Tibial artery (tissue), 4 donors: ENCODE measurements around the gene KCNG1.
A peak's percentile ranks its signal among the peaks of the same experiment; 100 is the strongest.

Experiments
- DNase-seq, 2 donors: peaks; one replicate each; pipeline ENCODE4 v3.0.0-alpha.2; 2019
- H3K27ac ChIP-seq, 2 donors: fragments of 200-600 bp; sonication (generic) in 1 of 2; 1 replicate in 1 of 2; 2 replicates in 1 of 2; pipeline ENCODE4 v1.5.1; 2018 to 2019; ENCODE audit warnings: mild to moderate bottlenecking in 1 of 2
- H3K27me3 ChIP-seq, 2 donors: fragments of 200-600 bp; sonication (generic) in 1 of 2; one replicate each; pipeline versions ENCODE4 v1.5.1 to v1.6.0; 2016 to 2019
- H3K36me3 ChIP-seq, 3 donors: fragments of 200-600 bp; sonication (generic) in 2 of 3; one replicate each; pipeline ENCODE4 v1.5.1; 2016 to 2019; ENCODE audit warnings: mild to moderate bottlenecking in 2 of 3
- H3K4me1 ChIP-seq, 4 donors: fragments of 200-600 bp; sonication (generic) in 2 of 4; 1 replicate in 3 of 4; 2 replicates in 1 of 4; pipeline ENCODE4 v1.5.1; 2016 to 2019
- H3K4me3 ChIP-seq, 2 donors: fragments of 200-600 bp; sonication (generic) in 1 of 2; 1 replicate in 1 of 2; 2 replicates in 1 of 2; pipeline ENCODE4 v1.5.1; 2018 to 2019; ENCODE audit warnings: mild to moderate bottlenecking in 2 of 2
- H3K9me3 ChIP-seq, 3 donors: fragments of 200-600 bp; sonication (generic) in 1 of 3; one replicate each; pipeline ENCODE4 v1.5.1; 2016 to 2019
- intact Hi-C: fragments of 100-400 bp; cut with DNase I; formaldehyde crosslinking; loops from one replicate; pipeline ENCODE4 v1.15.0; 2023; ENCODE audit warnings: low total_unique reads
- TF ChIP-seq, protein P1 (sequence below), 2 experiments: fragments of 200-600 bp in 1 of 2; fragments of 450-650 bp in 1 of 2; IDR thresholded peaks; one replicate each; pipeline ENCODE4 v1.5.1; 2017 to 2019; ENCODE audit warnings: antibody characterized with exemption in 2 of 2, mild to moderate bottlenecking in 1 of 2, moderate library complexity in 1 of 2

The KCNG1 gene, protein sequence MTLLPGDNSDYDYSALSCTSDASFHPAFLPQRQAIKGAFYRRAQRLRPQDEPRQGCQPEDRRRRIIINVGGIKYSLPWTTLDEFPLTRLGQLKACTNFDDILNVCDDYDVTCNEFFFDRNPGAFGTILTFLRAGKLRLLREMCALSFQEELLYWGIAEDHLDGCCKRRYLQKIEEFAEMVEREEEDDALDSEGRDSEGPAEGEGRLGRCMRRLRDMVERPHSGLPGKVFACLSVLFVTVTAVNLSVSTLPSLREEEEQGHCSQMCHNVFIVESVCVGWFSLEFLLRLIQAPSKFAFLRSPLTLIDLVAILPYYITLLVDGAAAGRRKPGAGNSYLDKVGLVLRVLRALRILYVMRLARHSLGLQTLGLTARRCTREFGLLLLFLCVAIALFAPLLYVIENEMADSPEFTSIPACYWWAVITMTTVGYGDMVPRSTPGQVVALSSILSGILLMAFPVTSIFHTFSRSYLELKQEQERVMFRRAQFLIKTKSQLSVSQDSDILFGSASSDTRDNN

DNA sequence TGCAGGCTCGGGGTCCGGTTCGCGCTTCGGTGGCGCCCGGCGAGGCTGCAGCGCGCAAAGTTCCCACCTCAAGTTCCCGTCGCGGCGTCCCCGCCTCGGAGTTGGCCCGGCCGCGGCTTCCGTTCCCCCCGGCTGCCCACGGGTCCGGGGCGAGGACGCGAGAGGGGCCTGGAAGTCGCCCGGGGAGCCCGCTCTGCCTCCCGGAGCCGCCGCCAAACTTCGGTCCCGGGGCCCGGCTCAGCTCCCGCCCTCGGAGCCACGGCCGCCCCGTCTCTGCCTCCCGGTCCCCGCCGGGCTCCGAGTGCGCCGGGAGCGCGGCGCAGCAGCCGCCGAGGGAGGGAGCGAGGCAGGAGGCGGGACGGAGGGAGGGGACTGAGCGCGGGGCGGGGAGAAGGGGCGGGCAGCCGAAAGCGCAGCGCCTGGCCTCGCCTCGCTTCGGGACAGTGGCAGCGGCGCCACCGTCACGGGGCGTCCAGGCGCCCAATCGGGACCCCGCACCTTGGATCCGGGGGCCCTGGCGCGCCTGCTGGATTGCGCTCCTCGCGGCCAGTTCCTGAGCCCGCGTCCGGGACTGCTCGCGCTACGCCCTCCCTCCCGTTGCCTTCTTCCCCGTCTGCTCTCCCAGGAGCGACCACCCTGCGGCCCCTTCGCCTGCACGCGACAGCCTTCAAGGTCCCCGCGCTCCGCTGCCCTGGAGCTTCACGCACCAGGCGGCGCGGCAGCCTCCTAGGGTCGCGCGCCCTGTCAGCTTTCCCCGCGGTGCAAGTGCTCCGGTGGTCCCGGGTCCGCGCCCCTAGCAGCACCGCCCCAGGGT, at the start of gene KCNG1:
KCNG1 (minus strand) TSS at position 305 of the 814 bp plus-strand sequence. CDS start 12,769 bp downstream, outside the sequence.
- Histone ChIP-seq H3K36me3 (no peaks in the 10 kb centered on the region), H3K27ac (no peak within 1 kb of the TSS), H3K4me1 (peaks cover 0 to 19% (median 15%) of the 10 kb centered on the region in 4 donors), H3K9me3 (no peaks in the 10 kb centered on the region), H3K4me3 (peak within 1 kb of the TSS; percentile 35 to 53), H3K27me3 (peaks cover 0 to 72% of the 10 kb centered on the region in 2 donors)
- intact Hi-C loops: no loop called here
- TF ChIP-seq, protein P1, sequence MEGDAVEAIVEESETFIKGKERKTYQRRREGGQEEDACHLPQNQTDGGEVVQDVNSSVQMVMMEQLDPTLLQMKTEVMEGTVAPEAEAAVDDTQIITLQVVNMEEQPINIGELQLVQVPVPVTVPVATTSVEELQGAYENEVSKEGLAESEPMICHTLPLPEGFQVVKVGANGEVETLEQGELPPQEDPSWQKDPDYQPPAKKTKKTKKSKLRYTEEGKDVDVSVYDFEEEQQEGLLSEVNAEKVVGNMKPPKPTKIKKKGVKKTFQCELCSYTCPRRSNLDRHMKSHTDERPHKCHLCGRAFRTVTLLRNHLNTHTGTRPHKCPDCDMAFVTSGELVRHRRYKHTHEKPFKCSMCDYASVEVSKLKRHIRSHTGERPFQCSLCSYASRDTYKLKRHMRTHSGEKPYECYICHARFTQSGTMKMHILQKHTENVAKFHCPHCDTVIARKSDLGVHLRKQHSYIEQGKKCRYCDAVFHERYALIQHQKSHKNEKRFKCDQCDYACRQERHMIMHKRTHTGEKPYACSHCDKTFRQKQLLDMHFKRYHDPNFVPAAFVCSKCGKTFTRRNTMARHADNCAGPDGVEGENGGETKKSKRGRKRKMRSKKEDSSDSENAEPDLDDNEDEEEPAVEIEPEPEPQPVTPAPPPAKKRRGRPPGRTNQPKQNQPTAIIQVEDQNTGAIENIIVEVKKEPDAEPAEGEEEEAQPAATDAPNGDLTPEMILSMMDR (IDR thresholded peaks at IDR 0.05): no peak
- no peak for DNase-seq

DNA sequence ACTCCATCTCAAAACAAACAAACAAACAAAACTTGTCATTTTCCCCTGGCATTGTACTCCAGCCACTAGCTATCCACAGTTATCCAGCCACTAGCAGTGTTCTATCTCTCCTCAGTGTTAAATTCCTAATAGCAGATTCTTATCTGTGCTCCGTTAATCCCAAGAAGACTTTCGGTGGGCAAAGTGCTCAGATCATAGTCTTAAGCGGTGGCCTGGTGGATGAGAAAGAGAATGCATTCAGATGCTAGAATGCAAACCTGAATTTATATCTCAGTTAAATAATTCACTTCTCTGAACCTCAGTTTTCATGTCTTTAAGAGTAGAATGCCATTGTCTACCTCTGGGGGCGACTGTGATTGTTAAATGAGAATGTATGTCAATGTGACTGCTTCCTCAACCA, 47.7 kb upstream of the KCNG1 start:
- Histone ChIP-seq H3K27me3 (peaks cover 0 to 44% of the 10 kb centered on the region in 2 donors), H3K9me3 (peaks cover 0 to 8% (median 0%) of the 10 kb centered on the region in 3 donors), H3K4me1 (no peaks in the 10 kb centered on the region), H3K4me3 (no peak overlapping the region), H3K36me3 (no peaks in the 10 kb centered on the region), H3K27ac (no peak overlapping the region)
- intact Hi-C loops: no loop called here
- TF ChIP-seq, protein P1 (IDR thresholded peaks at IDR 0.05): no peak
- no peak for DNase-seq

DNA sequence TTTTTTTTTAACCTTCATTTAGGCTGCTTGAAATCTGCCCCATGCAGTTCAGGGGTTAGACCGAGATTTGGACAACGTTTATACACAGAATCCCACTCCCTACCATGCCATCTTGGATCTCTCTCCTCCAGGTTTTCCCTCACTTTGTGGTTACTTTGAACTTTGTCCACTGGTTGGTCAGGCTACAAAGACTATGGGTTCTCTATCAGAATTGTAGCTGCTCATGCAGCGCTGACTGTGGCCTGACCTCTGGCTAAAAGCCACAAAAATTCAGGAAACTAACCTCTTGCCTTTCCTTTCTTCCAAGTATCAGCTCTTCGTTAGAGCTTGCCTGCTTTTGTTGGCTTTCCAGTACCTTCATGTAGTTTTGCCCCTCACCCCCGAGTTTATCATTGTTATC, 44.9 kb upstream of the KCNG1 start:
- Histone ChIP-seq H3K4me3 (no peak overlapping the region), H3K27ac (no peak overlapping the region), H3K27me3 (peaks cover 0 to 34% of the 10 kb centered on the region in 2 donors), H3K9me3 (no peaks in the 10 kb centered on the region), H3K4me1 (no peaks in the 10 kb centered on the region), H3K36me3 (no peaks in the 10 kb centered on the region)
- intact Hi-C loops: no loop called here
- TF ChIP-seq, protein P1 (IDR thresholded peaks at IDR 0.05): no peak
- DNase-seq: no peak

DNA sequence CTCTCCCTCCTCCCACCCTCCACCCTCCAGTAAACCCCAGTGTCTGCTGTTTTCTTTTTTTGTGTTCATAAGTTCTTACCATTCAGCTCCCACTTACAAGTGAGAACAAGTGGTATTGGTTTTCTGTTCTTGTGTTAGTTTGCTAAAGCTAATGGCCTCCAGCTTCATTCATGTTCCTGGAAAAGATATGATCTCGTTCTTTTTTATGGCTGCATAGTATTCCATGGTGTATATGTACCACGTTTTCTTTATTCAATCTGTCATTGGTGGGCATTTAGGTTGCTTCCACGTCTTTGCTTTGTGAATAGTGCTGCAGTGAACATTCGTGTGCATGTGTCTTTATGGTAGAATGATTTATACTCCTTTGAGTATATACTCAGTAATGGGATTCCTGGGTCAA, 42.7 kb upstream of the KCNG1 start:
- Histone ChIP-seq H3K27me3 (peaks cover 0 to 29% of the 10 kb centered on the region in 2 donors), H3K4me3 (no peak overlapping the region), H3K36me3 (no peaks in the 10 kb centered on the region), H3K27ac (no peak overlapping the region), H3K4me1 (no peaks in the 10 kb centered on the region), H3K9me3 (no peaks in the 10 kb centered on the region)
- DNase-seq: no peak
- intact Hi-C loops: no loop called here
- TF ChIP-seq, protein P1 (IDR thresholded peaks at IDR 0.05): no peak

DNA sequence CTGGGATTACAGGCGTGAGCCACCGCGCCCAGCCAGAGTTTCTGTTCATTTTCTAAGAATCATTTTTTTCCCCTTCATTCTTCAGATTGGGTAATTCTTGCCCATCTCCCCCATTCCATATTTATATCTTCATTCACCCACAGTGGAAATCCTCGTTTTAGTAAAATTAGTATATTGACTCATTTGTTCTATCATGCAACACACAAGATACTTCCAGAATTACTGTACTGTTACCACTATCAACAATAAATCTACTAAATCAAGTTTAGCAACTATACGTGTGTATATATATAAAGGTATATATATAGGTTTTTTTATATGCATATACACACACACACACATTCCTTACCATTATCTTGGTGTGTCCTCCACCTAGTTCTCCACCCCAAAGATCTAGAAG, 41.2 kb upstream of the KCNG1 start:
- H3K9me3 ChIP-seq: no peaks in the 10 kb centered on the region
- H3K27ac ChIP-seq: no peak overlapping the region
- no peak for DNase-seq
- no peak overlapping the region for H3K4me3 ChIP-seq
- H3K27me3 ChIP-seq: peaks cover 0 to 20% of the 10 kb centered on the region in 2 donors
- TF ChIP-seq, protein P1 (IDR thresholded peaks at IDR 0.05): no peak
- H3K4me1 ChIP-seq: no peaks in the 10 kb centered on the region
- intact Hi-C loops: no loop called here
- no peaks in the 10 kb centered on the region for H3K36me3 ChIP-seq
